ENCODE measurements around the gene AKAP12.

AKAP12 gene

GRCh38 chr6:151374036-151374683 is 134.4 kb downstream of the AKAP12 start:
- in situ Hi-C loops (cut with MboI; ENCODE audit: low pct_unique_long_range_greater_than_20kb, low sequenced_read_pairs, unreplicated experiment), result no loop called here
- no peak for TF ChIP-seq CTCF (IDR thresholded peaks at IDR 0.05; ENCODE audit: extremely low read depth, insufficient read depth, missing control alignments)

GRCh38 chr6:151375833-151376232 is 136.1 kb downstream of the AKAP12 start:
- no peak for TF ChIP-seq CTCF (IDR thresholded peaks at IDR 0.05; ENCODE audit: extremely low read depth, insufficient read depth, missing control alignments)
- in situ Hi-C loops (cut with MboI; ENCODE audit: low pct_unique_long_range_greater_than_20kb, low sequenced_read_pairs, unreplicated experiment), result no loop called here
- DNase-seq (ENCODE audit: low spot score), result no peak

More at GRCh38 chr6:151374036-151374683, 134.4 kb downstream of the AKAP12 start:
- DNase-seq (ENCODE audit: low spot score), result no peak

DNA sequence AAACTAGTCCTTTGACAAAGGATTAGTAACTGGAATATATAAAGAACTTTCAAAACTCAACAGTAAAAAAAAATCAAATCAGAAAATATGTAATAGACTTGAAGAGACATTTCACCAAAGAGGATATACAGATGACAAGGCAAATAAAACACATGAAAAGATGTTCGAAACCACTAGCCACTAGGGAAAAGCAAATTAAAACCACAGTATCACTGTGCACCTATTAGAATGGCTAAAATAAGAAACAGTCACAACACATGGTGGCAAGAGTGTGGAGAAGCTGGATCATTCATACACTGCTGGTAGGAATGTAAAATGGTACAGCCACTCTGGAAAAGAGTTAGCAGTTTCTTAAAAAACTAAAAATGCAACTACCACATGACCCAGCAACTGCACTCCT is 136.7 kb downstream of the AKAP12 start:
- no peak for TF ChIP-seq CTCF (IDR thresholded peaks at IDR 0.05; ENCODE audit: extremely low read depth, insufficient read depth, missing control alignments)
- DNase-seq (ENCODE audit: low spot score), result no peak
- in situ Hi-C loops (cut with MboI; ENCODE audit: low pct_unique_long_range_greater_than_20kb, low sequenced_read_pairs, unreplicated experiment), result no loop called here

DNA sequence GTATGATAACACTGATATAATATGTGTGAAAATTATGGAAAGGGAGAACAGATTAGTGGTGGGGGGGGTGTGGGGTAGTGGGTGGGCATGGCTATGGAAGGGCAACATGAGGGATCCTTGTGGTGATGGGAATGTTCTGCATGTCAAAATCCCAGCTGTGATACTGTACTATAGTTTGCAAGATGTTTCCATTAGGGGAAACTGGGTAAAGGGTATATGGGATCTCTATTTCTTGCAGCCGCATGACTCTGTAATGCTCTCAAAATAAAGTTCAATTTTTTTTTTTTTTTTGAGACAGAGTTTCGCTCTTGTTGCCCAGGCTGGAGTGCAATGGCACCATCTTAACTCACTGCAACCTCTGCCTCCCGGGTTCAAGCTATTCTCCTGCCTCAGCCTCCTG is 137.3 kb downstream of the AKAP12 start:
- DNase-seq (ENCODE audit: low spot score), result no peak
- no peak for TF ChIP-seq CTCF (IDR thresholded peaks at IDR 0.05; ENCODE audit: extremely low read depth, insufficient read depth, missing control alignments)
- in situ Hi-C loops (cut with MboI; ENCODE audit: low pct_unique_long_range_greater_than_20kb, low sequenced_read_pairs, unreplicated experiment), result no loop called here

GRCh38 chr6:151379933-151380847 is 140.4 kb downstream of the AKAP12 start:
- DNase-seq (ENCODE audit: low spot score), result no peak
- no peak for TF ChIP-seq CTCF (IDR thresholded peaks at IDR 0.05; ENCODE audit: extremely low read depth, insufficient read depth, missing control alignments)
- in situ Hi-C loops (cut with MboI; ENCODE audit: low pct_unique_long_range_greater_than_20kb, low sequenced_read_pairs, unreplicated experiment), result no loop called here

DNA sequence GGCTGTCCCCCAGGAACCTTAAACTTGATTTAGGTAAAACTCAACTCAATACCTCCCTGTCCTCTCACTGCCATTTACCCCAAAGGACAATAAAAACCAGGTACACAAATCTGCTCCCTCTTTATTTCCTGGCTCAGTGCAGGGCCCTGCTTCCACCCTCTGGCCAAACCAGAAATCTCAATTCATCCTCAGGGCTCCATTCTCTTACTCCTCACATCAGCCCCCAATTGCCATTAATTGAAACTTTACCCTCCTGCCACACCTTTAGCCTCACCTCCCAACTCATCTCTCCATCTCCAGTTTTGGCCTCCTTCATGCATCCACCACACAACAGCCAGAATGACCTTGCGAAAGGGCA is 141.1 kb downstream of the AKAP12 start:
- in situ Hi-C loops (cut with MboI; ENCODE audit: low pct_unique_long_range_greater_than_20kb, low sequenced_read_pairs, unreplicated experiment), result no loop called here
- no peak for TF ChIP-seq CTCF (IDR thresholded peaks at IDR 0.05; ENCODE audit: extremely low read depth, insufficient read depth, missing control alignments)
- no peak for DNase-seq (ENCODE audit: low spot score)

Measured in GM13977 (cell line).